NT2/D1 (cell line): ENCODE data around the gene ROBO2.

Experiments used
- DNase-seq: peaks from one replicate; pipeline ENCODE4 v3.0.0-alpha.2; 2011; ENCODE audit warnings: low read depth, low spot score
- H3K27me3 ChIP-seq: 2 replicates; pipeline ENCODE4 v1.6.0; 2011; ENCODE audit warnings: mild to moderate bottlenecking; ENCODE audit not compliant: insufficient read length, insufficient read depth
- H3K36me3 ChIP-seq: 2 replicates; pipeline ENCODE4 v1.6.1; 2011; ENCODE audit warnings: mild to moderate bottlenecking, low read length, mixed read lengths; ENCODE audit not compliant: insufficient read depth, insufficient read length
- H3K4me1 ChIP-seq: 2 replicates; pipeline ENCODE4 v1.5.1; 2011; ENCODE audit not compliant: insufficient read depth, insufficient read length
- H3K4me3 ChIP-seq: 2 replicates; pipeline ENCODE4 v1.5.1; 2011; ENCODE audit warnings: low read depth; ENCODE audit not compliant: insufficient read length
- H3K9ac ChIP-seq: 2 replicates; pipeline ENCODE4 v1.6.0; 2011; ENCODE audit warnings: low read depth; ENCODE audit not compliant: insufficient read length
- H3K9me3 ChIP-seq: 2 replicates; pipeline ENCODE4 v1.5.1; 2011; ENCODE audit warnings: mild to moderate bottlenecking, low read length; ENCODE audit not compliant: insufficient read depth
- SUZ12 ChIP-seq: IDR thresholded peaks from 2 replicates; pipeline ENCODE4 v1.6.1; 2011; ENCODE audit not compliant: insufficient read length, insufficient read depth; ENCODE audit errors: extremely low read depth
- YY1 ChIP-seq: IDR thresholded peaks from 2 replicates; pipeline ENCODE4 v1.6.1; 2011; ENCODE audit not compliant: insufficient read length, insufficient read depth
- ZNF274 ChIP-seq: IDR thresholded peaks from 2 replicates; pipeline ENCODE4 v1.6.1; 2011; ENCODE audit warnings: mild to moderate bottlenecking, low read depth, low read length

Gene ROBO2

DNA sequence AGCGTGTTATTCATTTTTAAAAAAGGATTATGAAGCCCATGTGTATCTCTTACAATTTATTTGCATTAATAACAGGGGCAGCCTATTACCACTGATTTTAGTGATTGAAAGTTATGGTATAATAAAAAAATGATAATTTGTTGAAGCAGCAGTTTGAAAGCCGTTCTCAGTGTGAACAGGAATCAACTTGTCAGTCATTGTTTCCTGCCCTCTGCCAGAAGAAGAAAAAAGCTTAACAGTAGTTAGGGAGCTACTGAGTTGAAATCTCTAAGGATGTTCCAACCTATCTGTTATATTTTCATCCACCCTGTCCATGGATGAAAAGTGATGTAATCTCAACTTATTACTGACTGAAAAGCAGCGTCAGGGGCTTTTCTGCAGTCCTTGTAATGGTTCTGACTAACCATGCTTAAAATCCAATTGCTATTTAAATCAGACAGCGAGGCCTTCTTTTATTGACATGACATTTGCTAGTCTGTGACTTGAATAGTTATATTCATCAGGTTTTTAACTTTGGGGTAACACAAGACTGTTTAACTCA lies 486.7 kb downstream of the ROBO2 start:
- Histone ChIP-seq H3K9ac (no peak overlapping the region), H3K4me3 (no peak overlapping the region), H3K36me3 (no peaks in the 10 kb centered on the region), H3K4me1 (no peaks in the 10 kb centered on the region), H3K27me3 (no peaks in the 10 kb centered on the region), H3K9me3 (no peaks in the 10 kb centered on the region)
- TF ChIP-seq YY1: no peak
- DNase-seq: no peak

DNA sequence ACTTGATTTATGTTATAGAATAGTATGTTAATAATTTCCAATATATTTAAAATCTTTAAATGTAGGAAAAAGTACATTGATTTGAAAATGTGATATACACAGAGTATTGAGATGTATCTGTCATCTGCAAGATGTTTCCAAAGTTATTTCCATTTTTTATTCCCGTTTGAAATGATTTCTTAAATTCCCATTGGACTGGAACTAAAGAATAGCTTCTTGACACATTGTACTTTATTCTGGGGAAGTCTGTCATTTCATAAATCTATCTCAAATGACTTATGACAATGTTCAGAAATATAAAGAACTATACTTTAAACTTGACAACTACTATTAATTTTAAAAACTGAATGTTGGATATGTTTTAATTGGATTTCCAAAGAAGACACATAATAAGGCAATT lies 489.6 kb downstream of the ROBO2 start:
- no peak for TF ChIP-seq ZNF274
- no peaks in the 10 kb centered on the region; the same call in none of the 2 replicates for H3K9me3 ChIP-seq
- no peaks in the 10 kb centered on the region for H3K36me3 ChIP-seq
- no peaks in the 10 kb centered on the region for H3K27me3 ChIP-seq
- H3K4me3 ChIP-seq: no peak overlapping the region
- no peak for DNase-seq
- no peak overlapping the region for H3K9ac ChIP-seq
- no peaks in the 10 kb centered on the region for H3K4me1 ChIP-seq

DNA sequence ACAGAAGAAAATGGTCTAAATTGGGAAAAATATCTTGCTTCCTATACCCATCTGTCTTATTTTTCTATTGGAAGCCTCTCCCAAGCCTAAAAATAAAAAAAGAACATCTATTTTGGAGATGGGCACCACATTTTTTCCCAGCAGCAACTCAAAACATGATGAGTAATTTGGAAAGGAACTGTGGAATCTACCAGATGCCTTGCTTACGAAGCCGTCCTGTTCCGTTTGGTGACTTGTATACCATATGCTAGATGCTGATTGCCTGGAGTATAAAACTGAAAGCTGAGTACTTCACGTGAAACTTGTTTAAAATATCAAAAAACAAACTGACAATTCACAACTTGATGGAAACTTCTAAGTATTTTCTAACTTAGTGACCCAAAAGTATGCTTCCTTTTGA lies 491.0 kb downstream of the ROBO2 start:
- no peak for DNase-seq
- Histone ChIP-seq H3K4me1 (no peaks in the 10 kb centered on the region), H3K4me3 (no peak overlapping the region), H3K36me3 (no peaks in the 10 kb centered on the region), H3K9ac (no peak overlapping the region), H3K27me3 (no peaks in the 10 kb centered on the region), H3K9me3 (no peaks in the 10 kb centered on the region; the same call in none of the 2 replicates)
- TF ChIP-seq ZNF274 (no peak), YY1 (no peak), SUZ12 (no peak)

DNA sequence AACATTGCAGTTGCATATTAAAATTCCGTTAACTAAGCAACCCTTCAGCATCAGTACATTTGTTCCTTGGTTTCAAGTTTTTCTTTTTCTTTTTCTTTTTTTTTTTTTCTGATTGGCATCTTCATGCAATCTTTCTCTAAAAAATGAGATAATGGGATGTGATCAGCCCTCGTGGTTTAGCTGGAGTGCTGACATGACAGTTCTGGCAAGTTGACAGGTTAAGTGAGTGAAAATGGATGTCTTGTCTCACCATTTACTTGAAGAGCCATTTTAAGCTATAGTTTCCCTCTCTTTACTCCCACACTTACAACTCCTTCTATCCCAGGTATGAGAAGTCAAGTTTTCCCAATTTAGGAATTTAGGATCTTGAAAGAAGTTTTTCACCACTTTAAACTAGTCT lies 495.2 kb downstream of the ROBO2 start:
- no peak overlapping the region for H3K4me3 ChIP-seq
- no peak for TF ChIP-seq YY1
- TF ChIP-seq SUZ12: no peak
- TF ChIP-seq ZNF274: no peak
- no peaks in the 10 kb centered on the region for H3K4me1 ChIP-seq
- no peaks in the 10 kb centered on the region for H3K27me3 ChIP-seq
- no peak for DNase-seq
- peaks cover 5% of the 10 kb centered on the region for H3K9me3 ChIP-seq
- H3K9ac ChIP-seq: no peak overlapping the region
- no peaks in the 10 kb centered on the region for H3K36me3 ChIP-seq

DNA sequence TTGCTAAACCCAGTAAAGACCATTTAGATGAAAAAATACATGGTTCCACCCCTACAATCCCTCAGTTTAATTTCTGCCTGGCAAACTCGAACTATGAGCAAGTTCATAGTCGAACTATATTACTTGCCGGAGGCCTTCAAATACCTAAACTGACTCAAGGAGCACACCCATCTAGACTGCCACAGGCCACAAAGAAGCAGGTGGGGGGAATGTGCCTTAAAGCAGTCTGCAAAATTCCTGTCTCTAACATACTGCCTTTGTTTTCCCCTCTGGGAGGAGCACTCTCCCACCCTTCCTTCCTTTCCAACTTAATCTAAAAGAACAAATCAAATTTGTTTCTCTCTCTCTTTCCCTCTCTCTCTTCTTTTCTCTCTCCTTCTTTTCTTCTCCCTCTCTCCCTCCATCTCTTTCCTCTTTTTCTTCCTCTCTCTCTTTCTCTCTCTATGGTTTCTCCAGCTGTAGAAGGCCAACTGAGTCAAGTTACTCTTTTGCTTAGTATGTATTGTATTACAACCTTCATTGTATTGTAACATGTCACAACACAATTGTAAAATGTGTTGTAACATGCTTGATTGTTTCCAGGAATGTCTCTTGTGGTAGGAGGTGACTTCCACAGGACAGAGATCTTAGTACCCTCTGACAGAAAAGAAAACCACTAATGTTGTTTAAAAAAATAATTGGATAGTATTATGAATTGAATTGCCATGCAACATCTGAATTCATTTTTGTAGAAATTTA lies 496.3 kb downstream of the ROBO2 start:
- Histone ChIP-seq H3K9ac (no peak overlapping the region), H3K27me3 (no peaks in the 10 kb centered on the region), H3K36me3 (no peaks in the 10 kb centered on the region), H3K4me1 (no peaks in the 10 kb centered on the region), H3K9me3 (peaks cover 5% of the 10 kb centered on the region), H3K4me3 (no peak overlapping the region)
- TF ChIP-seq YY1: no peak
- TF ChIP-seq SUZ12: no peak
- no peak for TF ChIP-seq ZNF274
- peak; percentile 22 for DNase-seq

DNA sequence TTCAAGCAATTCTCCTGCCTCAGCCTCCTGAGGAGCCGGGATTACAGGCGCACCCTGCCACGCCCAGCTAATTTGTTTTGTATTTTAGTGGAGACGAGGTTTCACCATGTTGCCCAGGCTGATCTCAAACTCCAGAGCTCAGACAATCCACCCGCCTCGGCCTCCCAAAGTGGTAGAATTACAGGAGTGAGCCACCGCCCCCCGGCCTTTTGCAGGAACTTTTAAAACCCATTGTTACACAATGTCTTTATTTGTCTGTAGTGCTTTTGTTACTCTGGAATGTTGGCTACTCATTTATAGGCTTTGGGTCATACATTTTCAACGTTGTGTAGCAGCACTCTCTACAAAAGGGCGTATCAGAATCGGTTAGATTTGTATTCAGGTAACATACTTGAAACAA lies 499.1 kb downstream of the ROBO2 start:
- Histone ChIP-seq H3K4me3 (no peak overlapping the region), H3K9ac (no peak overlapping the region), H3K36me3 (no peaks in the 10 kb centered on the region), H3K4me1 (no peaks in the 10 kb centered on the region), H3K27me3 (no peaks in the 10 kb centered on the region), H3K9me3 (peaks cover 5% of the 10 kb centered on the region; the same call in 1 of the 2 replicates)
- no peak for DNase-seq
- no peak for TF ChIP-seq YY1
- no peak for TF ChIP-seq ZNF274
- no peak for TF ChIP-seq SUZ12

DNA sequence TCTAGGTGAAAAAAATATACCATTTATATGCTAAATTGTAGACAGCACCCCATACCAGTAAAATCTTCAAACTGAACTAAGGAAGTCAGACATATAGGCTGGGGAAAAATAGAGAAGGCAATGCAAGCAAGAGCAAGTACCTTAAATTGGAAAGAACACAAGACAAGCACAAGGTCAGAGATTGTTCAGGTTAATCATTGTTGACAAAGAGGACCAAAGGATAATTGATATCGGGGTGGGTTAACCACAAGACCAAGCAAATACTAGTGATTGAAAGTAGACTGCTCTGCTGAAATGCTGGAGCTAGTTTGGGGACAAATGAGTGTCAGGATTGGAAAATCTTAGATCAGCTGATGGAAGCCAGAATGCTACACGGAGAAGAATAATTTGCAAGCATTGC lies 499.8 kb downstream of the ROBO2 start:
- no peak for DNase-seq

More for the DNA sequence above, 499.8 kb downstream of the ROBO2 start:
- no peaks in the 10 kb centered on the region for H3K27me3 ChIP-seq
- H3K36me3 ChIP-seq: no peaks in the 10 kb centered on the region
- H3K9me3 ChIP-seq: 0 out of 2 replicates have a peak, but pooled peaks cover 5% of the 10 kb centered on the region
- no peak overlapping the region for H3K4me3 ChIP-seq
- no peaks in the 10 kb centered on the region for H3K4me1 ChIP-seq
- H3K9ac ChIP-seq: no peak overlapping the region
- TF ChIP-seq ZNF274 (no peak), SUZ12 (no peak), YY1 (no peak)
